PC-3 (cell line): ENCODE data around the gene SLC12A6. TPM values are rescaled to one million over a fixed set of nuclear protein-coding genes. Genes with fewer than 3 reads are reported as not detected.

Experiments used
- ATAC-seq: fragments of 200-7000 bp; cut with Tn5 transposase; 2 replicates; pipeline ENCODE4 v1.9.1; 2020; ENCODE audit warnings: mild to moderate bottlenecking, moderate library complexity
- BruUV-seq: library from RNA; stranded (reverse); fragments of 400-500 nt; replicated peaks from 2 replicates; lab custom pipeline; 2021; lab: Mats Ljungman, UMichigan
- CTCF ChIA-PET: fragments of 300-600 bp; sonication (Branson Sonifier 250); formaldehyde crosslinking; loops from one replicate; lab custom pipeline; 2022; ENCODE audit warnings: antibody characterized with exemption; lab: Charles Lee
- POLR2A ChIA-PET: fragments of 300-600 bp; sonication (Branson Sonifier 250); formaldehyde crosslinking; loops from one replicate; lab custom pipeline; 2022; ENCODE audit warnings: antibody characterized with exemption; ENCODE audit not compliant: unreplicated experiment; lab: Charles Lee
- DNase-seq: peaks from one replicate; pipeline ENCODE4 v3.0.0-alpha.2; 2015
- H2AFZ ChIP-seq: fragments of 300-600 bp; sonication (generic); 2 replicates; pipeline ENCODE4 v1.6.0; 2016; ENCODE audit warnings: antibody characterized with exemption, low read length
- H3F3A ChIP-seq: fragments of 300-600 bp; sonication (generic); one replicate; pipeline ENCODE4 v1.6.0; 2017; ENCODE audit warnings: antibody characterized with exemption, low read length, control low read depth, mild to moderate bottlenecking; ENCODE audit not compliant: unreplicated experiment
- H3K27ac ChIP-seq: fragments of 300-600 bp; sonication (generic); 2 replicates; pipeline ENCODE4 v1.5.1; 2016; ENCODE audit warnings: mild to moderate bottlenecking, low read length
- H3K27me3 ChIP-seq: fragments of 300-600 bp; sonication (generic); 2 replicates; pipeline ENCODE4 v1.6.1; 2016; ENCODE audit warnings: low read length, mixed read lengths
- H3K36me3 ChIP-seq: fragments of 300-600 bp; sonication (generic); 2 replicates; pipeline ENCODE4 v1.6.1; 2016; ENCODE audit warnings: low read depth, mixed run types, low read length, mixed read lengths
- H3K4me1 ChIP-seq: fragments of 300-600 bp; sonication (generic); 2 replicates; pipeline ENCODE4 v1.5.1; 2016; ENCODE audit warnings: low read length; ENCODE audit not compliant: insufficient read depth
- H3K4me2 ChIP-seq: fragments of 300-600 bp; sonication (generic); 2 replicates; pipeline ENCODE4 v1.6.0; 2016; ENCODE audit warnings: low read length
- H3K4me3 ChIP-seq: fragments of 300-600 bp; sonication (generic); 2 replicates; pipeline ENCODE4 v1.5.1; 2016; ENCODE audit warnings: mild to moderate bottlenecking, low read length, mixed read lengths
- H3K79me2 ChIP-seq: fragments of 300-600 bp; sonication (generic); 2 replicates; pipeline ENCODE4 v1.6.1; 2017; ENCODE audit warnings: low read length, mixed read lengths
- H3K9ac ChIP-seq: fragments of 300-600 bp; sonication (generic); 2 replicates; pipeline ENCODE4 v1.6.0; 2016; ENCODE audit warnings: mild to moderate bottlenecking, low read length
- H3K9me2 ChIP-seq: fragments of 300-600 bp; sonication (generic); replicated peaks from 2 replicates; pipeline ENCODE4 v1.6.1; 2016; ENCODE audit warnings: mixed run types, low read length, mixed read lengths
- H3K9me3 ChIP-seq: fragments of 300-600 bp; sonication (generic); 2 replicates; pipeline ENCODE4 v1.6.1; 2016; ENCODE audit warnings: low read length, mixed read lengths
- H4K20me1 ChIP-seq: fragments of 300-600 bp; sonication (generic); 2 replicates; pipeline ENCODE4 v1.6.1; 2016; ENCODE audit warnings: low read length, mixed read lengths
- CTCF ChIP-seq: fragments of 300-600 bp; sonication (generic); conservative IDR thresholded peaks from 2 replicates; pipeline ENCODE4 v1.5.1; 2017; ENCODE audit warnings: antibody characterized with exemption, low read depth, mild to moderate bottlenecking, low read length
- EZH2 ChIP-seq: fragments of 300-600 bp; sonication (generic); IDR thresholded peaks from one replicate; pipeline ENCODE4 v1.6.1; 2017; ENCODE audit warnings: antibody characterized with exemption, mild to moderate bottlenecking, low read length; ENCODE audit not compliant: unreplicated experiment
- EZH2phosphoT487 ChIP-seq: fragments of 300-600 bp; sonication (generic); IDR thresholded peaks from 2 replicates; pipeline ENCODE4 v1.6.1; 2018; ENCODE audit warnings: mild to moderate bottlenecking, antibody characterized with exemption, low read length, borderline replicate concordance
- intact Hi-C: fragments of 100-400 bp; cut with micrococcal nuclease; formaldehyde crosslinking; loops from 2 replicates; pipeline ENCODE4 v1.9.0; 2023
- total RNA-seq: library from RNA; depleted of rRNA; stranded (reverse); fragments of >200 nt; gene quantifications from 2 replicates; pipeline ENCODE4 v1.2.3, GENCODE V29; 2014

Gene SLC12A6
- total RNA-seq, 1 experiment from 2014 or later = 22.9 TPM

- BruUV-seq = no TSS peak
- no peaks in the 10 kb centered on the region for H3K9me3 ChIP-seq
- peaks cover 7% of the 10 kb centered on the region; the same call in 1 of the 2 replicates for H3K36me3 ChIP-seq
- peak overlapping the region; percentile 90 for H3K4me3 ChIP-seq
- ATAC-seq = no peak
- H3K9me2 ChIP-seq = no peaks in the 10 kb centered on the region
- H3K27ac ChIP-seq = peak overlapping the region; percentile 93
- H4K20me1 ChIP-seq = no peaks in the 10 kb centered on the region
- peak overlapping the region; percentile 77 for H3K9ac ChIP-seq
- peaks cover 47% of the 10 kb centered on the region for H3K79me2 ChIP-seq
- peaks cover 48% of the 10 kb centered on the region for H3K4me1 ChIP-seq
- no peak for TF ChIP-seq EZH2
- H3F3A ChIP-seq = peaks cover 19% of the 10 kb centered on the region
- no peak overlapping the region for H2AFZ ChIP-seq
- H3K4me2 ChIP-seq = peak overlapping the region; percentile 96
- H3K27me3 ChIP-seq = no peaks in the 10 kb centered on the region
- intact Hi-C loops = loop anchor here (1.0 kb wide), 3 partner anchors 37 to 95 kb away; no protein-coding TSS in a partner anchor
- peak; percentile 73 for DNase-seq
- CTCF ChIA-PET = interaction anchor here (0.8 kb wide), 1 partner anchor 33 kb away, joined by 4 read pairs; the partner anchor contains the start of gene LPCAT4
- POLR2A ChIA-PET = no interaction called here
Measured at GRCh38 chr15:34334672-34335071, 2.9 kb downstream of the SLC12A6 start.

- intact Hi-C loops = no loop called here
Measured at GRCh38 chr15:34332553-34333120, 4.9 kb downstream of the SLC12A6 start.

GRCh38 chr15:34331809-34332208, 5.8 kb downstream of the SLC12A6 start:
- peaks cover 38% of the 10 kb centered on the region for H3K79me2 ChIP-seq
- H3K9me2 ChIP-seq = no peaks in the 10 kb centered on the region
- DNase-seq (no peak), ATAC-seq (no peak)
- no peak for TF ChIP-seq EZH2
- TF ChIP-seq CTCF = no peak
- no peak for TF ChIP-seq EZH2phosphoT487
- no peaks in the 10 kb centered on the region for H3K27me3 ChIP-seq
- H3K4me1 ChIP-seq = peaks cover 36% of the 10 kb centered on the region
- H3K36me3 ChIP-seq = 0 out of 2 replicates have a peak, but pooled peaks cover 2% of the 10 kb centered on the region
- H3K27ac ChIP-seq = no peak overlapping the region
- H3K4me2 ChIP-seq = no peak overlapping the region
- H4K20me1 ChIP-seq = no peaks in the 10 kb centered on the region
- intact Hi-C loops = no loop called here
- H3F3A ChIP-seq = peaks cover 11% of the 10 kb centered on the region
- POLR2A ChIA-PET = no interaction called here
- BruUV-seq = no TSS peak
- CTCF ChIA-PET = no interaction called here
- H3K9ac ChIP-seq = no peak overlapping the region
- H3K4me3 ChIP-seq = no peak overlapping the region
- H3K9me3 ChIP-seq = no peaks in the 10 kb centered on the region
- no peak overlapping the region for H2AFZ ChIP-seq

More at GRCh38 chr15:34332553-34333120, 4.9 kb downstream of the SLC12A6 start:
- Histone ChIP-seq H3K9ac (no peak overlapping the region), H3K4me1 (peaks cover 39% of the 10 kb centered on the region), H3K9me2 (no peaks in the 10 kb centered on the region), H3K27me3 (no peaks in the 10 kb centered on the region), H4K20me1 (no peaks in the 10 kb centered on the region), H2AFZ (no peak overlapping the region), H3K9me3 (no peaks in the 10 kb centered on the region), H3K4me2 (no peak overlapping the region), H3K27ac (no peak overlapping the region), H3K79me2 (peaks cover 45% of the 10 kb centered on the region), H3K4me3 (no peak overlapping the region), H3F3A (peaks cover 11% of the 10 kb centered on the region), H3K36me3 (0 out of 2 replicates have a peak, but pooled peaks cover 2% of the 10 kb centered on the region)
- no peak for TF ChIP-seq CTCF
- no peak for TF ChIP-seq EZH2phosphoT487
- TF ChIP-seq EZH2 = no peak
- DNase-seq = no peak
- ChIA-PET CTCF (no interaction called here), POLR2A (no interaction called here)
- ATAC-seq = no peak
- no TSS peak for BruUV-seq
